ENCODE measurements around the gene UTS2B.

The UTS2B gene

GRCh38 chr3:191321019-191321767, 9.1 kb downstream of the UTS2B start:
- DNase-seq (ENCODE audit: low read depth), result no peak

- DNase-seq (ENCODE audit: low read depth), result no peak
These were observed 10.0 kb downstream of the UTS2B start for GRCh38 chr3:191320316-191320715.

- no peak for DNase-seq (ENCODE audit: low read depth)
These were observed 13.3 kb downstream of the UTS2B start for GRCh38 chr3:191316876-191317603.

GRCh38 chr3:191314109-191314728, 16.1 kb downstream of the UTS2B start:
- DNase-seq (ENCODE audit: low read depth), result no peak

GRCh38 chr3:191313296-191313695, 17.0 kb downstream of the UTS2B start:
- no peak for DNase-seq (ENCODE audit: low read depth)

GRCh38 chr3:191307341-191307740, 23.0 kb downstream of the UTS2B start:
- no peak for DNase-seq (ENCODE audit: low read depth)

- DNase-seq (ENCODE audit: low read depth), result no peak
These were observed 23.9 kb downstream of the UTS2B start for GRCh38 chr3:191306428-191306827.

GRCh38 chr3:191303596-191303995, 26.7 kb downstream of the UTS2B start:
- no peak for DNase-seq (ENCODE audit: low read depth)

GRCh38 chr3:191302451-191302850, 27.9 kb downstream of the UTS2B start:
- no peak for DNase-seq (ENCODE audit: low read depth)

GRCh38 chr3:191301782-191302411, 28.4 kb downstream of the UTS2B start:
- DNase-seq (ENCODE audit: low read depth), result no peak

- DNase-seq (ENCODE audit: low read depth), result no peak
These were observed 29.3 kb downstream of the UTS2B start for GRCh38 chr3:191301017-191301416.

- DNase-seq (ENCODE audit: low read depth), result no peak
These were observed 29.9 kb downstream of the UTS2B start for GRCh38 chr3:191300422-191300821.

- DNase-seq (ENCODE audit: low read depth), result no peak
These were observed 31.5 kb downstream of the UTS2B start for GRCh38 chr3:191298846-191299245.

GRCh38 chr3:191296041-191296541, 34.2 kb downstream of the UTS2B start:
- no peak for DNase-seq (ENCODE audit: low read depth)

- no peak for DNase-seq (ENCODE audit: low read depth)
These were observed 36.0 kb downstream of the UTS2B start for GRCh38 chr3:191294291-191294690.

GRCh38 chr3:191292243-191293015, 37.9 kb downstream of the UTS2B start:
- no peak for DNase-seq (ENCODE audit: low read depth)

GRCh38 chr3:191290311-191291025, 39.9 kb downstream of the UTS2B start:
- no peak for DNase-seq (ENCODE audit: low read depth)

GRCh38 chr3:191283400-191283799, 46.9 kb downstream of the UTS2B start:
- no peak for DNase-seq (ENCODE audit: low read depth)

GRCh38 chr3:191282251-191283185, 47.8 kb downstream of the UTS2B start:
- DNase-seq (ENCODE audit: low read depth), result no peak

- no peak for DNase-seq (ENCODE audit: low read depth)
These were observed 49.4 kb downstream of the UTS2B start for GRCh38 chr3:191280882-191281281.

Data from T-helper 22 cell (primary cell).